Activated CD4-positive, alpha-beta T cell treated with anti-CD3 and anti-CD28 coated beads for 24 hours (primary cell): ENCODE data around the gene ADCK2.

ENCODE experiments used
- DNase-seq, 2 donors: peaks; one replicate each; pipeline ENCODE4 v3.0.0-alpha.2; 2020; ENCODE audit warnings: low read depth in 2 of 2

Gene ADCK2

DNA sequence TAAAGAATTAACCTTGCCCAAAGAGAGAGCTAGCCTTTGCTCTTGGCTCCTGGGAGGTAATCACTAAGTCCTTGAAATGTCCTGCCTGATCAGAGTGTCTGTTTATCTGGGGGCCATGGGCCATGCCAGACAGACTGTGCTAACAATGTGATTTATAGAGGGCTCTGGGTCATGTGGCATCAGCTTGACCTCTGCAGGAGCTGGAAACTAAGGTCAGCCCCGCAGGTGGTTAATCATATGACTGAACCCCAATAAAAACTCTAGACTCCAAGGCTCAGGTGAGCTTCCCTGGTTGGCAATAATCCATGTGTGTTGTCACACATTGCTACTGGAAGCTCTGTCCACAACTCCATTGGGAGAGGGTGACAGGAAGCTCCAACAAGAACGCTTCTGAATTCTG is 71.3 kb downstream of the ADCK2 start:
- no peak for DNase-seq
